ENCODE measurements around the gene LZTS3. TPM values are rescaled to one million over a fixed set of nuclear protein-coding genes. Genes with fewer than 3 reads are reported as not detected.
A peak's percentile ranks its signal among the peaks of the same experiment; 100 is the strongest.
"Not testable (repeated sequence)": the region's sequence is repeated elsewhere in the genome, so short reads cannot be mapped to it uniquely, and the experiment has no call there.

LZTS3 gene
- total and polyA plus RNA-seq, 2 of the 13 experiments (the other 11 are each of a cell fraction or from before 2014, with no cell fraction given) = 10.1 to 31.3 TPM

- H3K9ac ChIP-seq (ENCODE audit: insufficient read depth, low read depth, low read length); DNase-seq (ENCODE audit: low spot score); H3K79me2 ChIP-seq (ENCODE audit: insufficient read depth, low read length); ATAC-seq; H2AFZ ChIP-seq (ENCODE audit: low read length); H3K27me3 ChIP-seq (ENCODE audit: control insufficient read depth in 1 of 2, insufficient read depth in 2 of 2, low read length in 2 of 2); H4K20me1 ChIP-seq (ENCODE audit: insufficient read depth, low read length); H3K4me3 ChIP-seq (replicated peaks in 1 of 3; ENCODE audit: insufficient read depth in 1 of 3, low read depth in 2 of 3, low read length in 3 of 3); BruUV-seq (replicated peaks); FAIRE-seq; H3K4me1 ChIP-seq (ENCODE audit: insufficient read depth, low read length); intact Hi-C loops (cut with micrococcal nuclease; ENCODE audit: unreplicated experiment); in situ Hi-C loops (cut with HindIII; ENCODE audit: extremely low pct_ligation_motif_present, low pct_unique_long_range_greater_than_20kb); H3K4me2 ChIP-seq (ENCODE audit: low read depth, low read length); H3K27ac ChIP-seq (ENCODE audit: extremely low read length, insufficient read depth, low read length); CTCF ChIA-PET (ENCODE audit: low intra/inter-chr PET ratio, low total read pairs); H3K9me3 ChIP-seq (ENCODE audit: low read length): not testable (repeated sequence)
- TF ChIP-seq AKAP8 (CRISPR knock-in tag; IDR thresholded peaks at IDR 0.05) = 0 out of 2 replicates have a peak, but pooled peaks have one; percentile 54
- TF ChIP-seq HES4 (CRISPR knock-in tag; IDR thresholded peaks at IDR 0.05; ENCODE audit: borderline replicate concordance) = 0 out of 2 replicates have a peak, but pooled peaks have one; percentile 32
- TF ChIP-seq ZNF563 (CRISPR knock-in tag; IDR thresholded peaks at IDR 0.05) = 0 out of 2 replicates have a peak, but pooled peaks have one; percentile 41
- 98% methylated on average over 9 of the region's 9 CpGs for WGBS (ENCODE audit: low lambda C conversion rate)
- POLR2A ChIA-PET = interaction anchor here (2.3 kb wide), 1 partner anchor 15 kb away, joined by 7 read pairs; no protein-coding TSS in a partner anchor
- peaks cover 25 to 40% of the 10 kb centered on the region in 2 experiments for H3K36me3 ChIP-seq (replicated peaks in 1 of 2; ENCODE audit: control insufficient read depth in 1 of 2, insufficient read depth in 2 of 2, low read length in 2 of 2)
These were observed 14.5 kb upstream of the LZTS3 start for GRCh38 chr20:3187861-3188260.

- CTCF ChIA-PET (ENCODE audit: low intra/inter-chr PET ratio, low total read pairs) = no interaction called here
- H3K9ac ChIP-seq (ENCODE audit: insufficient read depth, low read depth, low read length) = no peak overlapping the region
- H3K9me3 ChIP-seq (ENCODE audit: low read length) = no peaks in the 10 kb centered on the region
- TSS peak; percentile 2 for BruUV-seq (replicated peaks)
- FAIRE-seq (no peak), ATAC-seq (peak; percentile 27), DNase-seq (ENCODE audit: low spot score) (no peak)
- POLR2A ChIA-PET = interaction anchor here (0.8 to 2.1 kb wide), 6 partner anchors 9 to 61 kb away, joined by 3 to 9 read pairs (median 6); partner anchors contain the start of genes ITPA and LZTS3
- H3K4me3 ChIP-seq (replicated peaks in 1 of 3; ENCODE audit: insufficient read depth in 1 of 3, low read depth in 2 of 3, low read length in 3 of 3) = no peak overlapping the region
- intact Hi-C loops (cut with micrococcal nuclease; ENCODE audit: unreplicated experiment) (no loop called here), in situ Hi-C loops (cut with HindIII; ENCODE audit: extremely low pct_ligation_motif_present, low pct_unique_long_range_greater_than_20kb) (no loop called here)
- H3K4me2 ChIP-seq (ENCODE audit: low read depth, low read length) = no peak overlapping the region
- no peaks in the 10 kb centered on the region for H3K4me1 ChIP-seq (ENCODE audit: insufficient read depth, low read length)
- H3K36me3 ChIP-seq (replicated peaks in 1 of 2; ENCODE audit: control insufficient read depth in 1 of 2, insufficient read depth in 2 of 2, low read length in 2 of 2) = peaks cover under 1 to 3% of the 10 kb centered on the region in 2 experiments; a peak in 3 of 5 replicates
- H4K20me1 ChIP-seq (ENCODE audit: insufficient read depth, low read length) = no peaks in the 10 kb centered on the region
- H3K27me3 ChIP-seq (ENCODE audit: control insufficient read depth in 1 of 2, insufficient read depth in 2 of 2, low read length in 2 of 2) = no peaks in the 10 kb centered on the region
- no peak overlapping the region for H3K27ac ChIP-seq (ENCODE audit: extremely low read length, insufficient read depth, low read length)
- WGBS (ENCODE audit: low lambda C conversion rate) = 97% methylated on average over 3 of the region's 3 CpGs
- H3K79me2 ChIP-seq (ENCODE audit: insufficient read depth, low read length) = no peaks in the 10 kb centered on the region
- H2AFZ ChIP-seq (ENCODE audit: low read length) = no peak overlapping the region
- TF ChIP-seq GABPB1 (CRISPR knock-in tag; IDR thresholded peaks at IDR 0.05) = no peak
- no peak for TF ChIP-seq ZFP62 (CRISPR knock-in tag; IDR thresholded peaks at IDR 0.05)
- peak; percentile 59 for TF ChIP-seq POLR2G (IDR thresholded peaks at IDR 0.05; ENCODE audit: low read depth, low read length)
- TF ChIP-seq ZNF83 (CRISPR knock-in tag; IDR thresholded peaks at IDR 0.05; ENCODE audit: borderline replicate concordance) = no peak
- TF ChIP-seq ZNF234 (CRISPR knock-in tag; conservative IDR thresholded peaks at IDR 0.05) = no peak
- TF ChIP-seq BCLAF1 (IDR thresholded peaks at IDR 0.05) = no peak
- no peak for TF ChIP-seq PBX2 (CRISPR knock-in tag; IDR thresholded peaks at IDR 0.05)
- no peak for TF ChIP-seq ZNF660 (CRISPR knock-in tag; IDR thresholded peaks at IDR 0.05; ENCODE audit: borderline replicate concordance, low read depth)
- no peak for TF ChIP-seq SMAD3 (CRISPR knock-in tag; IDR thresholded peaks at IDR 0.05)
- peak; percentile 45; the same call in 1 of the 2 replicates for TF ChIP-seq POLR2AphosphoS5 (IDR thresholded peaks at IDR 0.05; ENCODE audit: low read depth, low read length)
These were observed 10.7 kb upstream of the LZTS3 start for GRCh38 chr20:3183896-3184612.
